SK-MEL-5 (cell line): ENCODE measurements around the gene IGFN1. TPM values are rescaled to one million over a fixed set of nuclear protein-coding genes. Genes with fewer than 3 reads are reported as not detected.
"Not testable (repeated sequence)": the region's sequence is repeated elsewhere in the genome, so short reads cannot be mapped to it uniquely, and the experiment has no call there.

Experiments
- DNase-seq: peaks from one replicate; pipeline ENCODE4 v3.0.0-alpha.2; 2016; ENCODE audit warnings: low read depth, low spot score
- in situ Hi-C: cut with HindIII; loops from 2 replicates; pipeline ENCODE4 v1.10.0; 2016; ENCODE audit warnings: low sequenced_read_pairs, high pct_unique_total_duplicates, low pct_unique_long_range_greater_than_20kb
- total RNA-seq: library from RNA; depleted of rRNA; stranded (reverse); fragments of >200 nt; shearing (Covaris generic); gene quantifications from 2 replicates; pipeline ENCODE4 v1.2.3, GENCODE V29; 2014

The IGFN1 gene
- total RNA-seq, 1 experiment from 2014 or later = 0.50 TPM

GRCh38 chr1:201156346-201156745, 34.3 kb upstream of the IGFN1 start:
- in situ Hi-C loops = no loop called here
- no peak for DNase-seq

- in situ Hi-C loops = no loop called here
Measured at GRCh38 chr1:201156819-201157218, 33.8 kb upstream of the IGFN1 start.

GRCh38 chr1:201157949-201158348, 32.7 kb upstream of the IGFN1 start:
- in situ Hi-C loops = no loop called here
- DNase-seq = no peak

More at GRCh38 chr1:201156819-201157218, 33.8 kb upstream of the IGFN1 start:
- DNase-seq = no peak

GRCh38 chr1:201163036-201163435, 27.6 kb upstream of the IGFN1 start:
- DNase-seq, in situ Hi-C loops: not testable (repeated sequence)

GRCh38 chr1:201163707-201164106, 26.9 kb upstream of the IGFN1 start:
- in situ Hi-C loops = no loop called here
- no peak for DNase-seq

GRCh38 chr1:201164645-201165044, 26.0 kb upstream of the IGFN1 start:
- no peak for DNase-seq
- in situ Hi-C loops = no loop called here

- DNase-seq = peak; percentile 22
- in situ Hi-C loops = no loop called here
Measured at GRCh38 chr1:201167041-201167991, 23.3 kb upstream of the IGFN1 start.

- DNase-seq = no peak
- in situ Hi-C loops = no loop called here
Measured at GRCh38 chr1:201169203-201169602, 21.4 kb upstream of the IGFN1 start.

- no peak for DNase-seq
- in situ Hi-C loops = no loop called here
Measured at GRCh38 chr1:201169971-201170532, 20.6 kb upstream of the IGFN1 start.

GRCh38 chr1:201170533-201171062, 20.0 kb upstream of the IGFN1 start:
- in situ Hi-C loops = no loop called here

GRCh38 chr1:201171063-201172036, 19.3 kb upstream of the IGFN1 start:
- peak; percentile 34 for DNase-seq

More at GRCh38 chr1:201170533-201171062, 20.0 kb upstream of the IGFN1 start:
- DNase-seq = peak; percentile 92

GRCh38 chr1:201172326-201172725, 18.3 kb upstream of the IGFN1 start:
- DNase-seq = no peak
- in situ Hi-C loops = no loop called here

More at GRCh38 chr1:201171063-201172036, 19.3 kb upstream of the IGFN1 start:
- in situ Hi-C loops = no loop called here

GRCh38 chr1:201172999-201173610, 17.5 kb upstream of the IGFN1 start:
- no peak for DNase-seq

GRCh38 chr1:201173736-201174135, 16.9 kb upstream of the IGFN1 start:
- DNase-seq = no peak
- in situ Hi-C loops = no loop called here

More at GRCh38 chr1:201172999-201173610, 17.5 kb upstream of the IGFN1 start:
- in situ Hi-C loops = no loop called here

GRCh38 chr1:201175820-201176500, 14.7 kb upstream of the IGFN1 start:
- no peak for DNase-seq

GRCh38 chr1:201176940-201177339, 13.7 kb upstream of the IGFN1 start:
- in situ Hi-C loops = no loop called here
- DNase-seq = no peak

More at GRCh38 chr1:201175820-201176500, 14.7 kb upstream of the IGFN1 start:
- in situ Hi-C loops = no loop called here
